HUES48 (cell line): ENCODE data around the gene ALDH6A1.
A peak's percentile ranks its signal among the peaks of the same experiment; 100 is the strongest.

Source experiments
- H3K27ac ChIP-seq: one replicate; pipeline ENCODE4 v1.7.0; 2013; ENCODE audit warnings: low read depth, low read length, inconsistent platforms
- H3K27me3 ChIP-seq: 2 replicates; pipeline ENCODE4 v1.6.1; 2013; ENCODE audit warnings: mild to moderate bottlenecking, low read length; ENCODE audit not compliant: control insufficient read depth, insufficient read depth
- H3K36me3 ChIP-seq: 2 replicates; pipeline ENCODE4 v1.6.1; 2013; ENCODE audit warnings: low read length; ENCODE audit not compliant: control insufficient read depth, insufficient read depth
- H3K4me1 ChIP-seq: 2 replicates; pipeline ENCODE4 v1.6.1; 2013; ENCODE audit warnings: mild to moderate bottlenecking, low read length; ENCODE audit not compliant: control insufficient read depth, insufficient read depth
- H3K4me3 ChIP-seq: 2 replicates; pipeline ENCODE4 v1.5.1; 2013; ENCODE audit warnings: mild to moderate bottlenecking, low read depth, low read length
- H3K9ac ChIP-seq: 2 replicates; pipeline ENCODE4 v1.6.1; 2013; ENCODE audit warnings: mild to moderate bottlenecking, low read depth, low read length, moderate library complexity
- H3K9me3 ChIP-seq: 2 replicates; pipeline ENCODE4 v1.6.1; 2013; ENCODE audit warnings: low read length; ENCODE audit not compliant: control insufficient read depth, insufficient read depth

Gene ALDH6A1

DNA sequence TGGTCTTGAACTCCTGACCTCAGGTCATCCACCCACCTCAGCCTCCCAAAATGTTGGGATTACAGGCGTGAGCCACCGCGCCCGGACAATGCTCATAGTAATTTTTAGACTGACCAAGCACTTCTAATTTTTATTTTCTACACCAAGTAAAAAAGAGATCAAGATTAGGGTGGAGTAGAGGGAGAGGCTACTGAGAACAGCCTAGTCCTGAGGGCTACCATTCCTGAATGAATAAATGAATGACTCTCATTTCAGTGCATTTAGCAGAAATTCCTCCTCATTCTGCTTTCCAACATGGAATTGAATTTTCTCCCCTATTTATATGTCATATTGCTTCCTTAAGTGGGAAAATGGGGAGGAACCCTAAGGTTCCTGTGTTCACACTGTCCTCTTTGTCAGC, 38.7 kb downstream of the ALDH6A1 start:
- Histone ChIP-seq H3K27me3 (no peaks in the 10 kb centered on the region), H3K27ac (no peak overlapping the region), H3K9me3 (no peaks in the 10 kb centered on the region), H3K4me1 (no peaks in the 10 kb centered on the region), H3K36me3 (no peaks in the 10 kb centered on the region), H3K4me3 (no peak overlapping the region), H3K9ac (no peak overlapping the region)

DNA sequence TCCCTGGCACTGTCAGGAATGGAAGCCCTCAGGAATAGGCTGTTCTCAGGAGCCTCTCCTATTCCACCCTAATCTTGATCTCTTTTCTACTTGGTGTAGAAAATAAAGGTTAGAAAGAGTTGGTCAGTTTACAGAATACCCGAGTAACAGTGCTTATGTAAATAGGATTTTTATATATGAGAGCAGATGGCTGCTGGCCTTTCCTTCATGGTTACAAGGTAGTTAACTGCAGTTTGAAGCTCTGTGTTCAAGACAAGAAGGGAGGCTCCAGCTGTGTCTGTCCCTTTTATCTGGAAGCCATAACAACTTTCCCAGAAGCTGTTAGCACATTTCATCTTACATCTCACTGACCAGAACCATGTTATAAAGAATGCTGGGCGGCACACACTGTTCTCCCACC, 42.0 kb downstream of the ALDH6A1 start:
- H3K27ac ChIP-seq: no peak overlapping the region
- H3K9ac ChIP-seq: no peak overlapping the region
- H3K4me3 ChIP-seq: no peak overlapping the region
- no peaks in the 10 kb centered on the region for H3K27me3 ChIP-seq
- H3K4me1 ChIP-seq: no peaks in the 10 kb centered on the region
- no peaks in the 10 kb centered on the region for H3K9me3 ChIP-seq
- H3K36me3 ChIP-seq: no peaks in the 10 kb centered on the region

DNA sequence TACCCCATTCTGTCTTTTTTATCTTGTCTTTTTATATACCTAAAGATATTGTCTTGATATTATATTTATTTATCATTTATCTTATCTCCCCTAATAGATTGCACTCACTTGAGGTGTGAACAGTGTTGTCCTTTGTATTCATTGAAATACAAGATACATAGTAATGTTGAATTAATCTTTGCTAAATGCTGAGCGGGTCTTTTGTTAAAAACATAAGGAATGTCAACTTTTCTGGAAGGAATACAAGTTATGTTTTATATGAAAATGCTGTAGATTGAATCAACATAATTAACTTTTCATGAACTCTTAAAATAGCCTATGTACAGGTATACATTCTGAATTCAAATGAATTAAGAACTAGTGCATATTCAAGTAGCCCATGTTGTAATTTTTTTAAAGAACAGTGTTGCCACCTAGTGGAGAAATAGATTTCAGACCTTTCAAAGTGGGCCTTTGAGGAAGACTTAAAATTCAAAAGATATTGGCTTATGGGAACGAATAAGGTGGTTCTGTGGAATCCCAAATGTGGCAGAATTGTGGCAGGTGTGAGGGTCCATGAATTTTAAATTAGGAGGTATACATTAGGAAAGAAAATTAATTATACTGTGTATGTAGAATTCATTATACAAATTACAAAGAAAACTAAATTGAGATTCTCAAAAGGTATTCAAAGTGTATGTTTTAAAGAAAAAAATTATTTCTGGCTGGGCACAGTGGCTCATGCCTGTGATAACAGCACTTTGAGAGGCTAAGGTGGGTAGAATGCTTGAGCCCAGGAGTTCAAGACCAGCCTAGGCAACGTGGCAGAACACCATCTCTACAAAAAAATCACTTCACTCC, 46.0 kb downstream of the ALDH6A1 start:
- H3K4me1 ChIP-seq: no peaks in the 10 kb centered on the region
- no peaks in the 10 kb centered on the region for H3K9me3 ChIP-seq
- no peak overlapping the region for H3K9ac ChIP-seq
- no peak overlapping the region for H3K4me3 ChIP-seq
- no peaks in the 10 kb centered on the region for H3K36me3 ChIP-seq
- H3K27ac ChIP-seq: no peak overlapping the region
- no peaks in the 10 kb centered on the region for H3K27me3 ChIP-seq

DNA sequence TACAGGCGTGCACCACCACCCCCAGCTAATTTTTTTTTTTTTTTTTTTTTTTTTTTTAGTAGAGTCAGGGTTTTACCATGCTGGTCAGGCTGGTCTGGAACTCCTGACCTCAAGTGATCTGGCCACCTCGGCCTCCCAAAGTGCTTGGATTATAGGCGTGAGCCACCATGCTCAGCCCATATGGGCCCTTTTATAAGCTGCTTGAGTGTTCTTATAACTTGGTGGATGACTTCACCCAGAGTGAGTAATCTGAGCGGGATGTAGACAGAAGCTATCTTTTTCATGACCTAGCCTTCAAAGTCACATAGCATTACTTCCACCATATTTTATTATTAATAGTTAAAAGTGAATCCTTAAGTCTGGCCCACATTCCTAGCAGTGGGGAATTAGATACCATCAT, 48.7 kb downstream of the ALDH6A1 start:
- Histone ChIP-seq H3K4me3 (no peak overlapping the region), H3K27ac (no peak overlapping the region), H3K9ac (no peak overlapping the region), H3K4me1 (no peaks in the 10 kb centered on the region), H3K27me3 (no peaks in the 10 kb centered on the region), H3K36me3 (no peaks in the 10 kb centered on the region), H3K9me3 (no peaks in the 10 kb centered on the region)

DNA sequence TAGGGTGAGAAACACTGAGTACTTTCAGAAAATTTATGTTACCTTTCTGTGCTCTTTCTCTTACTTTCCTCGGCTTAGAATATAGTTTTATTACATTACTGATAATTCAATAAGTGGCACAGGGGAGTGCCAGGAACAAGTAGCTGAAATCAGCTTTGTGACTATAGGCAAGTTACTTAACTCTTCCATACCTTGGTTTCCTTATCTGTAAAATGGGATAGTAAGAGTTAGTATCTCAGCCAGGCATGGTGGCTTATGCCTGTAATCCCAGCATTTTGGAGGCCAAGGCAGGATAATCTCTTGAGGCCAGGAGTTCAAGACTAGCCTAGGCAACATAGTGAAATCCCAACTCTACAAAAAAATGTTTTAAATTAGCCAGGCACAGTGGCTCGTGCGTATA, 49.7 kb downstream of the ALDH6A1 start:
- H3K27me3 ChIP-seq: no peaks in the 10 kb centered on the region
- H3K4me1 ChIP-seq: no peaks in the 10 kb centered on the region
- H3K4me3 ChIP-seq: no peak overlapping the region
- H3K9me3 ChIP-seq: no peaks in the 10 kb centered on the region
- H3K27ac ChIP-seq: no peak overlapping the region
- no peak overlapping the region for H3K9ac ChIP-seq
- H3K36me3 ChIP-seq: no peaks in the 10 kb centered on the region

DNA sequence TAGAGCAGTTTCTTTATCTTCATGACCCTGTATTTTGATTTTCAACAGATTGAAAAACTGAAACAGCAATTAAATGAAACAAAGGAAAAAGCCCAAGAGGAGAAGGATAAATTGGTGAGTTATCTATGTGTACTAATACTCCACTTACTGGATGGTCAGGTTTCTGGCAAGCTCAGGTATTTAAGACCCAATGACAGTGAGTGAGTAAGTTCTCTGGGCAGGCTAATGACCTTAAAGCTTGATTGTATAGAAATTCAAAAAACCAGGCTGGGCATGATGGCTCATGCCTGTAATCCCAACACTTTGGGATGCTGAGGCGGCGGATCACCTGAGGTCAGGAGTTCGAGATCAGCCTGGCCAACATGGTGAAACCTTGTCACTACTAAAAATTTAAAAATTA, 55.1 kb downstream of the ALDH6A1 start:
- H3K27me3 ChIP-seq: no peaks in the 10 kb centered on the region
- H3K9ac ChIP-seq: no peak overlapping the region
- H3K9me3 ChIP-seq: no peaks in the 10 kb centered on the region
- H3K36me3 ChIP-seq: no peaks in the 10 kb centered on the region
- no peak overlapping the region for H3K4me3 ChIP-seq
- H3K27ac ChIP-seq: no peak overlapping the region
- no peaks in the 10 kb centered on the region for H3K4me1 ChIP-seq

DNA sequence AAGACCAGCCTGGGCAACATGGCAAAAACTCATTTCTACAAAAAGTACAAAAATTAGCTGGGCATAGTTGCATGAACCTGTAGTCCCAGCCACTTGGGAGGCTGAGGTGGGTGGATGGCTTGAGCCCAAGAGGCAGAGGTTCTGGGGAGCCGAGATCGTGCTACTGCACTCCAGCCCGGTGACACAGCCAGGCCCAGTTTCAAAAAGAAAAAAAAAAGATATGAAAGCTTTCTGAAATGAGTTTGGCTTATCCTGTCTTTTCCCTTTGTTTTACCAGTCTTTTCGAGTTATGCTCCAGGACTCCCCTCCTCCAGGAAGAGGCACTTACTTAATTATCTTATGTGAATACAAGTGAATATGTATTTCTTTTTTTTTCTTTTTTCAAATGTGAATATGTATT, 61.9 kb downstream of the ALDH6A1 start:
- Histone ChIP-seq H3K36me3 (no peaks in the 10 kb centered on the region), H3K27ac (no peak overlapping the region), H3K9ac (no peak overlapping the region), H3K27me3 (no peaks in the 10 kb centered on the region), H3K4me3 (no peak overlapping the region), H3K4me1 (no peaks in the 10 kb centered on the region), H3K9me3 (no peaks in the 10 kb centered on the region)

DNA sequence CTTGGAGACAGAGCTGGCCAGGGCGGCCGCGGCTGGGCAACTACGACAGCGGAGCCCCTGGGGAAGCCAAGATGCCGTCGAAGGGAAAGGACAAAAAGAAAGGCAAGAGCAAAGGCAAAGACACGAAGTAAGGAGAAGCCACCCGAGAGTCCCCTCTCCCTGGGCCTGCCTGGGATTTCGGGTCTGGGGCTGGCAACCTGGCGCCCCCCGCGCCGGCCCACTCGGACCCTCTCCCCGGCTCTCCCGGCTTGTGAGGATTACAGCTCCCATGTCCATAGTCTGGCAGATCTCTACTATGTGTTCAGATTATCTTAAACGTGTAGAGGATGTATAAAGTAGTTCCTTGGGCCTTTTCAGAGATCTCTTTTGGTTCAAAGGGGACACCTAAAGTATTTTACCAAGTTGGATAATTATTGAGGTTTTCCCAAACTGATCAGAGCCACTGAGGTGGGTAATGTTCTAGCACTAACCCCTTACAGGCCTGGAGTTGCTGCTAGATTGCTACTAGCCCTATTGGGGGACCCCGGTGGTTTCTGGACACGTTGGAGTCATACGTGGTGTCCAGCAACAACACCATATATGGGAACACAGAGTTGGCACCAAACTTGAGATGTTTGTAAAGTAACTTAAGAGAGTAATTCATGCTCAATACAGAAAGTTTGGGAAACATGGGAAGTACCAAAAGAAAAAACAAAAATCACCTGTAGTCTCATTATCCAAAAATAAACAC, 64.7 kb downstream of the ALDH6A1 start:
- Histone ChIP-seq H3K9ac (0 out of 2 replicates have a peak overlapping the region, but pooled peaks have one; percentile 70), H3K36me3 (no peaks in the 10 kb centered on the region), H3K27me3 (no peaks in the 10 kb centered on the region), H3K4me1 (no peaks in the 10 kb centered on the region), H3K4me3 (peak overlapping the region; percentile 98), H3K27ac (no peak overlapping the region), H3K9me3 (no peaks in the 10 kb centered on the region)

DNA sequence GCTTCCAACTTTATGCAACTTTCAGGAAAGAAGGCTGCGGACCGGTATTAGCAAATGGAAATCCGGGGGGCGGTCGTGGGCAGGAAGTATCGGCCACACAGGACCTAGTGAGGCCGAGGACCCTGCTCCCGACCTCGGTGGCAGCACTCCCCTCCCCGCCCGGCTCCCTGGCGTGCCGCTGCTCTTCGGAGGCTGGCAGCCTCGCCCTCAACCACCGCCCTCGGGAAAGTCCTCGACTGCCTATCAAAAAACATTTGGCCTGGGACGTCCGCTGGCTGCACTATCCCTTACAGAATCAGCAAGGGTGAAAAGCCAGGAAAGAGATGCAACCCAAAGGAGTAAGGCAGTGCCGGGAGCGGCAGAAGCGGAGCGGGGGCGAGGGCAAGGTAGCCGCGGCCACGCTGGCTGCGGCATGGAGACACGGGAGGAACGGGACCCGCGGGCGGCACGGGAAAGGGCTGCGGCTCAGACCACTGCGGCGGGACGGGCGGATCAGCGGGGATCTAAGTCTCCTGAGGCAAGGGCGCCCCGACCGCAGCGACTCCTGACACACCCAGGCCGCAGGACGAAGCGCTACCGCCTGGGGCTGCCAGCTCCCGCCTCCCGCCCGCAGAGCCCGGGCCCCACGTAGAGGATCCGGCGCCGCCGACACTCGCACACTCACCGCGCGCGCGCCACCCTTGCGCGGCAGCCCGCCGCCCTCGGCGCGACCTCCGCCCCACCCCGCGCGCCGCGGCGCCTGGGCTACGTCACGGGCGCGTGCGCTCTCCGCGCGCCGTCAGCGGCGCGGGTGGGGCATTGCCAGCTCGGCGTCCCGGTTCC, 65.5 kb downstream of the ALDH6A1 start, which contains the start of the genes BBOF1 and ENTPD5:
Gene BBOF1, plus strand, starts transcription at position 764 of the 822 bp plus-strand sequence. CDS start 130 bp downstream, outside the sequence.
Gene ENTPD5, minus strand, starts transcription at position 703 of the 822 bp plus-strand sequence. CDS start 31,186 bp downstream, outside the sequence.
- Histone ChIP-seq H3K9ac (peak within 1 kb of the TSS; percentile 70), H3K27me3 (no peaks in the 10 kb centered on the region), H3K27ac (peak within 1 kb of the TSS; percentile 26), H3K9me3 (no peaks in the 10 kb centered on the region), H3K36me3 (peaks cover 1% of the 10 kb centered on the region), H3K4me1 (no peaks in the 10 kb centered on the region), H3K4me3 (peak within 1 kb of the TSS; percentile 98)

DNA sequence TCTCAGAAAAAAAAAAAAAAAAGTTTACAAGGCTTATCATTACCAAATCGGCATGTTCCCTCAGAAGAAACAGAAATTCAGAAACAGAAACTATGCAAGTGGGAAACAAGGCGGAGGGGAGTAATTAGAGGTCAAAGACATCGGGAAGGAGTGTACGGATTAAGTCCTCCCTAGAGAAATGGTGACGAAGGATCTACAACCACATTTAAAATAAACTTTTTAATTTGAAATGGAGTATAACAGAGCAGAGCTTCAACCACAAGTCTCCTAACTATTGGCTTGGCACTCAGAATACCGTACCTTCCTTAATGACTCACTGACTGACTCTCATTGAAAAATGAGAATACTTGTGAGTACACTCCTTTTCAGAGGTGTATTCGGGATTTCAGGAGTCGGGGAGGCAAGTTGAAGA, 66.1 kb downstream of the ALDH6A1 start:
- H3K9ac ChIP-seq: no peak overlapping the region
- no peaks in the 10 kb centered on the region for H3K4me1 ChIP-seq
- no peaks in the 10 kb centered on the region for H3K27me3 ChIP-seq
- H3K4me3 ChIP-seq: peak overlapping the region; percentile 98
- H3K9me3 ChIP-seq: no peaks in the 10 kb centered on the region
- peak overlapping the region; percentile 26 for H3K27ac ChIP-seq
- peaks cover 6% of the 10 kb centered on the region for H3K36me3 ChIP-seq
